Measurements from ENCODE around the gene FAM170A.

Gene FAM170A

GRCh38 chr5:119678351-119679028 is 49.1 kb downstream of the FAM170A start:
- no peak for DNase-seq (ENCODE audit: low read depth in 2 of 2)
- TF ChIP-seq CTCF (IDR thresholded peaks at IDR 0.05; ENCODE audit: low read depth, low read length) = no peak
- no peak overlapping the region for H3K4me3 ChIP-seq (replicated peaks in 1 of 2; ENCODE audit: low read depth in 2 of 2, low read length in 2 of 2)

- no peak for DNase-seq (ENCODE audit: low read depth in 2 of 2)
- H3K4me3 ChIP-seq (replicated peaks in 1 of 2; ENCODE audit: low read depth in 2 of 2, low read length in 2 of 2) = no peak overlapping the region
- TF ChIP-seq CTCF (IDR thresholded peaks at IDR 0.05; ENCODE audit: low read depth, low read length) = no peak
Measured at GRCh38 chr5:119680080-119680479, 50.7 kb downstream of the FAM170A start.

- no peak for DNase-seq (ENCODE audit: low read depth in 2 of 2)
- no peak for TF ChIP-seq CTCF (IDR thresholded peaks at IDR 0.05; ENCODE audit: low read depth, low read length)
- no peak overlapping the region for H3K4me3 ChIP-seq (replicated peaks in 1 of 2; ENCODE audit: low read depth in 2 of 2, low read length in 2 of 2)
Measured at GRCh38 chr5:119681734-119682133, 52.4 kb downstream of the FAM170A start.

DNA sequence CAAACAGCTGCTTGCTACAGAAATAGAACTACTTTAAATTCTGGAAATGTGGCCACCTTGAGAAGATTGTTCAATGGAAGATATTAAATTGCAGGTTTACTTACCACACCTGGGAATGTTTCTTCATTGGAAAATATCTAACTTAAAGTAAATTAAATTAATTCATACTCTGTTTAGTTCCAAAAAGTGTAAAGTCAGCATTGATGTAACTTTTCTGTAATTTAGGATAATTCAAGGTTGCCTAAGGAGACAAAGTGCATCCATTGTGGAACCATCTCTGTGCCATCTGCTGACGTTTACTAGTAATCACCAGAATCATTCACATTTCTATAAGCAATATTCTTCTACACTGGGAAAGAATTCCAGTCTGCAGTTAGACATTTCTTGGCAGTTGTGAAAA is 53.0 kb downstream of the FAM170A start:
- no peak for TF ChIP-seq CTCF (IDR thresholded peaks at IDR 0.05; ENCODE audit: low read depth, low read length)
- DNase-seq (ENCODE audit: low read depth in 2 of 2) = no peak
- no peak overlapping the region for H3K4me3 ChIP-seq (replicated peaks in 1 of 2; ENCODE audit: low read depth in 2 of 2, low read length in 2 of 2)
